HG03196 (cell line): ENCODE measurements around the gene NDUFA13.

ENCODE experiments used
- ATAC-seq: cut with Tn5 transposase; IDR thresholded peaks from one replicate; pipeline ENCODE4 v1.9.1; 2021; ENCODE audit not compliant: unreplicated experiment

The NDUFA13 gene

GRCh38 chr19:19506592-19506991, 9.4 kb upstream of the NDUFA13 start:
- ATAC-seq, result no peak

- ATAC-seq, result no peak
Measured at GRCh38 chr19:19507354-19507753, 8.7 kb upstream of the NDUFA13 start.

GRCh38 chr19:19508217-19508616, 7.8 kb upstream of the NDUFA13 start:
- ATAC-seq, result no peak

- ATAC-seq, result no peak
Measured at GRCh38 chr19:19510432-19510831, 5.6 kb upstream of the NDUFA13 start.

- ATAC-seq, result no peak
Measured at GRCh38 chr19:19513682-19514081, 2.3 kb upstream of the NDUFA13 start.

GRCh38 chr19:19514215-19514657, 1.8 kb upstream of the NDUFA13 start:
- ATAC-seq, result no peak

- no peak for ATAC-seq
Measured at GRCh38 chr19:19514881-19515641, 964 bp upstream of the NDUFA13 start, which contains the start of gene TSSK6. Gene TSSK6 (minus strand): TSS chr19:19515548. CDS start chr19:19515427, 121 bp downstream.

GRCh38 chr19:19517235-19517619, 1.2 kb downstream of the NDUFA13 start:
- no peak for ATAC-seq

- ATAC-seq, result no peak
Measured at GRCh38 chr19:19520989-19521388, 5.0 kb downstream of the NDUFA13 start.

GRCh38 chr19:19523177-19523576, 7.2 kb downstream of the NDUFA13 start:
- no peak for ATAC-seq

GRCh38 chr19:19524053-19524452, 8.0 kb downstream of the NDUFA13 start:
- no peak for ATAC-seq

GRCh38 chr19:19525611-19526380, 9.8 kb downstream of the NDUFA13 start:
- no peak for ATAC-seq

- no peak for ATAC-seq
Measured at GRCh38 chr19:19526581-19527370, 10.8 kb downstream of the NDUFA13 start.

- no peak for ATAC-seq
Measured at GRCh38 chr19:19527371-19527656, 11.3 kb downstream of the NDUFA13 start.

GRCh38 chr19:19527674-19528625, 11.9 kb downstream of the NDUFA13 start:
- no peak for ATAC-seq

GRCh38 chr19:19528721-19529490, 12.9 kb downstream of the NDUFA13 start, which contains the start of gene YJEFN3:
Gene YJEFN3 (plus strand): TSS chr19:19528911. CDS start chr19:19528933, 22 bp downstream.
- no peak for ATAC-seq

GRCh38 chr19:19529783-19530422, 13.9 kb downstream of the NDUFA13 start:
- no peak for ATAC-seq

- ATAC-seq, result no peak
Measured at GRCh38 chr19:19530423-19530804, 14.4 kb downstream of the NDUFA13 start.

GRCh38 chr19:19530889-19531288, 14.9 kb downstream of the NDUFA13 start:
- no peak for ATAC-seq
